ENCODE data around the gene DDOST.

DDOST gene

DNA sequence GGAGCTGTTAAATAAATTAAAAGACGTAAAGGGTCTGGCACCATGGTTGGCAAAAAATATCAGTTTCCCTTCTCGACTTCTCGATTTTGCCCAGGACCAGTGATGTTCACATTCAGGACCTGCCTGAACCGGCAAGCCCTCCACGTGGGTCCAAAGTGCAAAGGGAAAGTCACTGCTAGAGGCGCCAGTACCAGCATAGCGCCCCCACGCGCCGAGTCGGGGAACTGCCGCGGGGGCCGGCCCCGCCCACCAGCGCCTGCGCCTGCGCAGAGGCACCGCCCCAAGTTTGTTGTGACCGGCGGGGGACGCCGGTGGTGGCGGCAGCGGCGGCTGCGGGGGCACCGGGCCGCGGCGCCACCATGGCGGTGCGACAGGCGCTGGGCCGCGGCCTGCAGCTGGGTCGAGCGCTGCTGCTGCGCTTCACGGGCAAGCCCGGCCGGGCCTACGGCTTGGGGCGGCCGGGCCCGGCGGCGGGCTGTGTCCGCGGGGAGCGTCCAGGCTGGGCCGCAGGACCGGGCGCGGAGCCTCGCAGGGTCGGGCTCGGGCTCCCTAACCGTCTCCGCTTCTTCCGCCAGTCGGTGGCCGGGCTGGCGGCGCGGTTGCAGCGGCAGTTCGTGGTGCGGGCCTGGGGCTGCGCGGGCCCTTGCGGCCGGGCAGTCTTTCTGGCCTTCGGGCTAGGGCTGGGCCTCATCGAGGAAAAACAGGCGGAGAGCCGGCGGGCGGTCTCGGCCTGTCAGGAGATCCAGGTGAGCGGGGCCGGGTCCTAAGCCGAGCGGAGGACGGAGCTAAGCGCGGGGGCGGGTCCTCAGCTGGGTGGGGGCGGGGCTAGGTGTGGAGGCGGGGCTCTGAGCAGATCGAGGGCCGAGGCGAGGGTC lies 27.7 kb downstream of the DDOST start, which contains the start of gene PINK1:
Gene PINK1 (plus strand): TSS at position 269 of the 875 bp plus-strand sequence. CDS start 91 bp downstream, at position 360.
- H3K27ac ChIP-seq: peak within 1 kb of the TSS; percentile 87
- TF ChIP-seq CTCF (conservative IDR thresholded peaks at IDR 0.05): peak; percentile 99

DNA sequence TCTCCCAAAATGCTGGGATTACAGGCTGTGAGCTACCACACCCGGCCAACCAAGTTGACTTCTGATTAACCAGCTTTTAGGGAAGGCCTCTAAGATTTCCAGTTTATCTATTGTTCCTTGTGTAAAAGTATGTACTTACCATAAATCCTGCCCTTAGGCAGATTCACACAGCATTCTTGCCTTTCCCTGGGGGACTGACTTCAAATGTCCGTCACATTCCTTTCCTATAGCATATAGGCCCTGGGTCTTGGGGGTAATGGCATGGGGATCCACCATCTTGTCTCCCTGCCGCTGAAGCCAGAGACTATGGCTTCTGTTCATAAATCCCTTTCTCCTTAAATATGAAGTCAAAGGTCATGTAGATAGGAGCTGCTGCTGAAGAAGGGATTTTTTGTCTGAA lies 28.8 kb downstream of the DDOST start:
- no peak overlapping the region for H3K27ac ChIP-seq
- no peak for TF ChIP-seq CTCF (conservative IDR thresholded peaks at IDR 0.05)

GRCh38 chr1:20630729-20631128 lies 30.4 kb downstream of the DDOST start:
- H3K27ac ChIP-seq: no peak overlapping the region
- TF ChIP-seq CTCF (conservative IDR thresholded peaks at IDR 0.05): no peak

DNA sequence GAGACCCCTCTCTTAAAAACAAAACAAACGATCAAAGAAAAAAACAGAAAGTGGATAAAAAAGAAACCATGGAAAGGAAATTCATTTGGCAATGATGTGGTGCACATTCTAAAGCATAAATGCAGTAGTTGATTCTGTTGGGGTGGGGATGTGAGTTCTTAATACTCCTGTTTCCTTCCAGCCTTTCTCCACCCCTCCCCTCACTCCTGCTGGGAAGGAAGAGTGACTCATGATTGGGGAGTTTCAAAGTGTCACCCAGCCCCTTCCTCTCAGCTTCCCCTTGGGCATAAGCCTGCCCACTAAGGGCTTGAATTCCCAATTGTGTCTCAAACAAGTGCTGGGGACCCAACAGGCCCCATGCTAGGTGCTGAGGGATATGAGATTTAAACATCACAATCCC lies 34.6 kb downstream of the DDOST start:
- TF ChIP-seq CTCF (conservative IDR thresholded peaks at IDR 0.05): no peak
- H3K27ac ChIP-seq: no peak overlapping the region

- H3K27ac ChIP-seq: no peak overlapping the region
- TF ChIP-seq CTCF (conservative IDR thresholded peaks at IDR 0.05): no peak
Measured at GRCh38 chr1:20626098-20626427, 35.1 kb downstream of the DDOST start.

DNA sequence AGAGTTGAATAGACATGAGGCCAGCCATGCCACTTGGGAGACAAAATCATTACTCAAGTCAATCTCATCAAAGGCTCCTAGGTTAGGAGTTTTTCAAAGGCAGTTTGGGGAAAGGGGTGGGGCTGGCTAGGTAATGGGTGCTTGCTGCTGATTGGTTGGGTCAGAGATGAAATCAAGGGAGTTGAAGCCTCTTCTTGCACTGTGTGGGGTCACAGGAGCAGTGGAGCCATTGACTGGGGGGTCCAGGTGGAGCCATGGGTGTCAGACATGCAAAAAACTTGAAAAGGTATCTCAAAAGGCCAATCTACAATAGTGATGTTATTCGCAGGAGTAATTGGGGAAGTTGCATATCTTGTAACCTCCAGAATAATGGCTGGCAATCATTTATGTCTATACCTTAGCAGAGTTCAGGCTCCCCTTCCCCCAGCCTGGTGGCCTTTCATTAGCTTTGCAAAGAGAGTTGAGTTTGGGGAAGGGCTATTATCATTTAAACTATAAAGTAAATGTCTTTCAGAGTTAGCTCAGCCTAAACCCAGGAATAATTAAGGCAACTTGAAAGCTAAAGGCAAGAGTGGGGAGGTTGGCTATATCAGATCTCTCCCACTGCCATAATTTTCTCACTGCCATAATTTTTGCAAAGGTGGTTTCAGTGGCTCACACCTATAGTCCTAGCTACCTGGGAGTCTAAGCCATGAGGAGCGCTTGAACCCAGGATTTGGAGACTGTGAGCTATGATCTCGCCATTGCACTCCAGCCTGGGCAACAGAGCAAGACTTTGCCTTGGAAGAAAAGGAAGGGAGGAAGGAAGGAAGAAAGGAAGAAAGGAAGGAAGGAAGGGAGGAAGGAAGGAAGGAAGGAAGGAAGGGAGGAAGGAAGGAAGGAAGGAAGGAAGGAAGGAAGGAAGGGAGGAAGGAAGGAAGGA lies 35.7 kb downstream of the DDOST start:
- no peak overlapping the region for H3K27ac ChIP-seq
- TF ChIP-seq CTCF (conservative IDR thresholded peaks at IDR 0.05): no peak

GRCh38 chr1:20624709-20625108 lies 36.5 kb downstream of the DDOST start:
- H3K27ac ChIP-seq: no peak overlapping the region
- TF ChIP-seq CTCF (conservative IDR thresholded peaks at IDR 0.05): no peak

Measured in VCaP (cell line).